Astrocyte of the cerebellum (primary cell): ENCODE measurements around the gene AMN.

Source experiments
- DNase-seq: peaks from one replicate; pipeline ENCODE4 v3.0.0-alpha.2; 2011; ENCODE audit warnings: low read depth
- H3K4me3 ChIP-seq: 2 replicates; pipeline ENCODE4 v1.5.1; 2011; ENCODE audit warnings: mild to moderate bottlenecking, low read depth, low read length, moderate library complexity
- in situ Hi-C: cut with HindIII; loops from 2 replicates; pipeline ENCODE4 v1.10.0; 2017; ENCODE audit warnings: low sequenced_read_pairs
- TF ChIP-seq, protein P1 (sequence below): IDR thresholded peaks from 2 replicates; pipeline ENCODE4 v1.5.1; 2012; ENCODE audit warnings: low read length, low read depth, moderate library complexity, mild to moderate bottlenecking; ENCODE audit errors: missing control alignments

The AMN gene

GRCh38 chr14:102937331-102938175 is 15.1 kb downstream of the AMN start:
- TF ChIP-seq, protein P1, sequence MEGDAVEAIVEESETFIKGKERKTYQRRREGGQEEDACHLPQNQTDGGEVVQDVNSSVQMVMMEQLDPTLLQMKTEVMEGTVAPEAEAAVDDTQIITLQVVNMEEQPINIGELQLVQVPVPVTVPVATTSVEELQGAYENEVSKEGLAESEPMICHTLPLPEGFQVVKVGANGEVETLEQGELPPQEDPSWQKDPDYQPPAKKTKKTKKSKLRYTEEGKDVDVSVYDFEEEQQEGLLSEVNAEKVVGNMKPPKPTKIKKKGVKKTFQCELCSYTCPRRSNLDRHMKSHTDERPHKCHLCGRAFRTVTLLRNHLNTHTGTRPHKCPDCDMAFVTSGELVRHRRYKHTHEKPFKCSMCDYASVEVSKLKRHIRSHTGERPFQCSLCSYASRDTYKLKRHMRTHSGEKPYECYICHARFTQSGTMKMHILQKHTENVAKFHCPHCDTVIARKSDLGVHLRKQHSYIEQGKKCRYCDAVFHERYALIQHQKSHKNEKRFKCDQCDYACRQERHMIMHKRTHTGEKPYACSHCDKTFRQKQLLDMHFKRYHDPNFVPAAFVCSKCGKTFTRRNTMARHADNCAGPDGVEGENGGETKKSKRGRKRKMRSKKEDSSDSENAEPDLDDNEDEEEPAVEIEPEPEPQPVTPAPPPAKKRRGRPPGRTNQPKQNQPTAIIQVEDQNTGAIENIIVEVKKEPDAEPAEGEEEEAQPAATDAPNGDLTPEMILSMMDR: no peak
- in situ Hi-C loops: no loop called here
- no peak for DNase-seq
- no peak overlapping the region for H3K4me3 ChIP-seq

DNA sequence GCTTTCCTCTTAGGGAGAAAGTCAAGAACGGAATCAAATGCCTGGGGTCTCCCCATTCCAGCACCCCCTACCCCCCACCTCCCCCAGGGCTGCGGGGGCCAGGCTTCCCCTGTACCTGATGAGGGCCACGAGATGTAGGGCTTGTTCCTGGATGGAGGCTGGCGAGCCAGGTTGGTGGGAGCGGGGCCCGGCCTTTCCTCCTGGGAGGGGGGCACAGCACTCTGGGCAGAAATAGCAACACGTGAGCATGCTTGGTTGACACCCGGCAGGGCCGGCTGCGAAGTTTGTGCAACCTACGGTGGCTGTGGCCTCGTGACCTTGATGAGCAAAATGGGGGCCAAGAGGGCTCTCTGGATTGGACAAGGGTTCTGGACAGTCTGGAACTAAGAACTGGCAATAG is 15.7 kb downstream of the AMN start:
- in situ Hi-C loops: no loop called here
- no peak overlapping the region for H3K4me3 ChIP-seq
- TF ChIP-seq, protein P1: no peak
- DNase-seq: no peak

DNA sequence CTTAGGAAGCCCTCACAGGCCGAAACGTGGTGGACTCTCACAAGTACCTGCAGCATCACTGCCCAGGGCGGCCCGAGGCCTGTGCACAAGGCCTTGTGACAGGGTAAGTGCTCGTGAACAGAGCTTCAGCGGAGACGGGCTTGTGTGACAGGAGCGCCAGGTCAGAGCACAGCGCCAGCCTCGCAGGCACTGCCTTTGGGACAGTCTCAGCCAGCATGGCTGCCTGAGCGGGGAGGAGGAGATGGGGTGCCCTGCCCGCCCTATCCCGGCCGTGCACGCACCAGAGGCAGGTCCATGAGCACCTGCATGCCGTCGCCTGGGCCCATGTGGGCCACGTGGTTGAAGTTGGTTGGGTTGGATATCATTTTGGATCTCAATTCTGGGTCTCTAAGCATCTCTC is 16.9 kb downstream of the AMN start:
- in situ Hi-C loops: no loop called here
- TF ChIP-seq, protein P1: no peak
- no peak overlapping the region for H3K4me3 ChIP-seq
- DNase-seq: no peak

DNA sequence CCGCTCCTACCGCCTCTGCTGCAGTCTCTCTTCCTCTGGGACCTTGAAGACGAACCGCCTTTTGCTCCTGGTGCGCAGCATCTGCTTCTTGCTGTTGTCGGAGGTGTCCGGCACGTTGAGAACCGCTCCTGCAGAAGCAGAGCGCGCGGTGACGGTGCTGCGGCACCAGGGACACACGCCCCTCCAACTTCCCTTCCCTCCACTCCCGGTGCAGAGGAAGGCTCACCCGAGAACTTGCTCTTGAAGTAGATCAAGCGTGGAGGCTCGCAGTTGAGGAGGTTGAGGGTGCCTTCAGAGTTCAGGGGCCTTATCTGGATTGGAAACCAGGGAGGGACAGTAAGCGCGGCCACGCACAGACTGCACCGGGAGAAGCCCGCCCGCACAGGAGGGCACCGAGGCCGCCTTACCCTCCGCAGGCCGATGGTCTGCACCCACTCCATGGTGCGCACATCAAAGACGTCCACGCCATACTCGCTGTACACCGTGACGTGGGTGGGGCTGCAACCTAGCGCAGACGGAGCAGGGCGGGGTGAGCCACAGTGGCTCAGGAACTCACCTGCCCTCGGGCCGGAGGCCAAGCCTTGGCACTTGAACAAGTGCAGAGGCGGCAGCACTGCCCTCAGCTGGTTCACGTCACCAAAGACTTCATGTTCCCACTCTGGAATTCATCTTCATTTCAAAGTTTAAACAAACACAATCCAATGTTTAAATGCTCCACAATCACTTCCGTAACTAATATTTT is 17.5 kb downstream of the AMN start:
- no peak overlapping the region for H3K4me3 ChIP-seq
- TF ChIP-seq, protein P1: no peak
- in situ Hi-C loops: loop anchor here (5.0 kb wide), 1 partner anchor 47 kb away; no protein-coding TSS in a partner anchor
- no peak for DNase-seq

GRCh38 chr14:102940729-102941362 is 18.4 kb downstream of the AMN start:
- H3K4me3 ChIP-seq: no peak overlapping the region
- TF ChIP-seq, protein P1: no peak
- in situ Hi-C loops: loop anchor here (5.0 kb wide), 1 partner anchor 46 kb away; no protein-coding TSS in a partner anchor
- DNase-seq: no peak

- TF ChIP-seq, protein P1: no peak
- DNase-seq: no peak
- in situ Hi-C loops: loop anchor here (5.0 kb wide), 1 partner anchor 46 kb away; no protein-coding TSS in a partner anchor
Observed at GRCh38 chr14:102941419-102942011, 19.1 kb downstream of the AMN start.

More at GRCh38 chr14:102941419-102942011, 19.1 kb downstream of the AMN start:
- H3K4me3 ChIP-seq: no peak overlapping the region
